SK-N-SH (cell line): ENCODE data around the gene DLG3. TPM values are rescaled to one million over a fixed set of nuclear protein-coding genes. Genes with fewer than 3 reads are reported as not detected.
A peak's percentile ranks its signal among the peaks of the same experiment; 100 is the strongest.

ENCODE experiments used
- CTCF ChIA-PET: fragments of 300-600, 350-600 bp; formaldehyde crosslinking; extraction: SDS; loops from one replicate; lab custom pipeline; 2021; lab: Yijun Ruan, JAX
- POLR2A ChIA-PET: fragments of 350-600 bp; sonication (Branson Sonifier 250); formaldehyde crosslinking; extraction: SDS; loops from one replicate; lab custom pipeline; 2020; ENCODE audit warnings: antibody characterized with exemption, inconsistent platforms; lab: Yijun Ruan, JAX
- DNase-seq: peaks from one replicate; pipeline ENCODE4 v3.0.0; 2012
- H2AFZ ChIP-seq: fragments of 200-600 bp; sonication (generic); 2 replicates; pipeline ENCODE4 v1.8.1; 2016; ENCODE audit warnings: antibody characterized with exemption, mild to moderate bottlenecking, low read depth
- H3F3A ChIP-seq: fragments of 200-600 bp; sonication (generic); replicated peaks from 2 replicates; pipeline ENCODE3; 2016; ENCODE audit warnings: antibody characterized with exemption, mild to moderate bottlenecking; ENCODE audit not compliant: insufficient read depth
- H3K27ac ChIP-seq, 2 experiments: fragments of 200-500 bp in 1 of 2; fragments of 200-600 bp in 1 of 2; sonication (Bioruptor generic) in 1 of 2; sonication (generic), shearing (Covaris generic) in 1 of 2; 2 replicates each; pipeline versions ENCODE4 v1.5.1 to v1.6.1; 2014 to 2016; ENCODE audit warnings: low read depth in 2 of 2, inconsistent platforms in 1 of 2, low read length in 1 of 2, mild to moderate bottlenecking in 1 of 2, mixed read lengths in 1 of 2
- H3K27me3 ChIP-seq: fragments of 200-600 bp; sonication (generic), shearing (Covaris generic); 2 replicates; pipeline ENCODE4 v1.6.1; 2016; ENCODE audit warnings: mixed run types; ENCODE audit not compliant: insufficient read depth
- H3K36me3 ChIP-seq, 2 experiments: fragments of 200-500 bp in 1 of 2; fragments of 200-600 bp in 1 of 2; sonication (Bioruptor generic) in 1 of 2; sonication (generic) in 1 of 2; replicated peaks in 1 of 2; 2 replicates each; pipeline versions ENCODE3 to v1.5.1; 2014 to 2016; ENCODE audit warnings: low read length in 1 of 2, mild to moderate bottlenecking in 1 of 2; ENCODE audit not compliant: insufficient read depth in 2 of 2, control insufficient read depth in 1 of 2
- H3K4me1 ChIP-seq, 2 experiments: fragments of 200-500 bp in 1 of 2; fragments of 200-600 bp in 1 of 2; sonication (Bioruptor generic) in 1 of 2; sonication (generic), shearing (Covaris generic) in 1 of 2; 2 replicates each; pipeline versions ENCODE4 v1.5.1 to v1.6.1; 2014 to 2016; ENCODE audit warnings: low read depth in 1 of 2, low read length in 1 of 2, mixed run types in 1 of 2; ENCODE audit not compliant: insufficient read depth in 2 of 2, control insufficient read depth in 1 of 2
- H3K4me2 ChIP-seq: fragments of 200-600 bp; sonication (generic), shearing (Covaris generic); 2 replicates; pipeline ENCODE4 v1.6.1; 2017; ENCODE audit warnings: mixed run types
- H3K4me3 ChIP-seq, 2 experiments: fragments of 200-500 bp in 1 of 2; fragments of 200-600 bp in 1 of 2; sonication (Bioruptor generic) in 1 of 2; sonication (generic), shearing (Covaris generic) in 1 of 2; 2 replicates each; pipeline versions ENCODE4 v1.5.1 to v1.8.1; 2014 to 2016; ENCODE audit warnings: low read depth in 2 of 2, inconsistent platforms in 1 of 2, low read length in 1 of 2, mild to moderate bottlenecking in 1 of 2, mixed read lengths in 1 of 2, moderate library complexity in 1 of 2
- H3K79me2 ChIP-seq: fragments of 200-600 bp; sonication (generic); 2 replicates; pipeline ENCODE4 v1.8.1; 2017; ENCODE audit warnings: mild to moderate bottlenecking; ENCODE audit not compliant: insufficient read depth
- H3K9ac ChIP-seq: fragments of 200-600 bp; sonication (generic); 2 replicates; pipeline ENCODE4 v1.6.1; 2017; ENCODE audit warnings: mixed run types
- H3K9me2 ChIP-seq: fragments of 200-600 bp; sonication (generic); 2 replicates; pipeline ENCODE4 v1.6.1; 2017; ENCODE audit warnings: mixed run types
- H3K9me3 ChIP-seq: fragments of 200-600 bp; sonication (generic); 2 replicates; pipeline ENCODE4 v1.6.1; 2017; ENCODE audit warnings: mixed run types, mild to moderate bottlenecking, moderate library complexity
- H4K20me1 ChIP-seq: fragments of 200-600 bp; sonication (generic); 2 replicates; pipeline ENCODE4 v1.6.1; 2017; ENCODE audit warnings: mild to moderate bottlenecking, mixed run types; ENCODE audit not compliant: insufficient read depth
- EP300 ChIP-seq, 2 experiments: IDR thresholded peaks; 2 replicates each; pipeline versions ENCODE4 v1.4.0 to v1.6.1; 2012; ENCODE audit warnings: borderline replicate concordance in 1 of 2, low read depth in 1 of 2, low read length in 1 of 2
- EZH2phosphoT487 ChIP-seq: fragments of 200-600 bp; sonication (generic); IDR thresholded peaks from 2 replicates; pipeline ENCODE4 v1.6.1; 2017; ENCODE audit warnings: low read depth, mixed run types, mild to moderate bottlenecking, antibody characterized with exemption, moderate library complexity, borderline replicate concordance
- FOSL2 ChIP-seq: IDR thresholded peaks from 2 replicates; pipeline ENCODE4 v1.4.0; 2012; ENCODE audit warnings: low read depth, mild to moderate bottlenecking, moderate library complexity, borderline replicate concordance
- FOXJ3 ChIP-seq: sonication (generic); formaldehyde crosslinking; IDR thresholded peaks from 2 replicates; pipeline ENCODE4 v1.5.1; 2020; ENCODE audit warnings: mild to moderate bottlenecking, missing genetic modification reagents
- FOXM1 ChIP-seq: IDR thresholded peaks from 2 replicates; pipeline ENCODE4 v1.4.0; 2012; ENCODE audit warnings: low read depth, mild to moderate bottlenecking
- JUND ChIP-seq: IDR thresholded peaks from 2 replicates; pipeline ENCODE4 v1.4.0; 2012
- MEF2A ChIP-seq: IDR thresholded peaks from 2 replicates; pipeline ENCODE4 v1.4.0; 2012; ENCODE audit warnings: low read depth, borderline replicate concordance
- NRF1 ChIP-seq: IDR thresholded peaks from 2 replicates; pipeline ENCODE4 v1.6.1; 2012; ENCODE audit warnings: low read depth, mild to moderate bottlenecking, low read length
- RCOR1 ChIP-seq: fragments of 150-350 bp; IDR thresholded peaks from 2 replicates; pipeline ENCODE4 v1.6.1; 2017; ENCODE audit warnings: antibody characterized with exemption, low read length
- RFX5 ChIP-seq: IDR thresholded peaks from 2 replicates; pipeline ENCODE4 v1.6.1; 2012; ENCODE audit warnings: mild to moderate bottlenecking, improper control_type of control experiment, low read length
- RXRA ChIP-seq: IDR thresholded peaks from 2 replicates; pipeline ENCODE4 v1.4.0; 2012; ENCODE audit warnings: low read depth, mild to moderate bottlenecking, borderline replicate concordance
- SIN3A ChIP-seq: IDR thresholded peaks from 2 replicates; pipeline ENCODE4 v1.6.1; 2012; ENCODE audit warnings: low read depth, mild to moderate bottlenecking, low read length, moderate library complexity, borderline replicate concordance
- TAF1 ChIP-seq: IDR thresholded peaks from 2 replicates; pipeline ENCODE4 v1.6.1; 2012; ENCODE audit warnings: low read depth, mild to moderate bottlenecking, low read length, moderate library complexity, borderline replicate concordance
- TCF12 ChIP-seq: IDR thresholded peaks from 2 replicates; pipeline ENCODE4 v1.4.0; 2012
- TEAD4 ChIP-seq: IDR thresholded peaks from 2 replicates; pipeline ENCODE4 v1.4.0; 2012; ENCODE audit warnings: mild to moderate bottlenecking, borderline replicate concordance; ENCODE audit not compliant: insufficient read depth
- YY1 ChIP-seq: IDR thresholded peaks from 2 replicates; pipeline ENCODE4 v1.4.0; 2012; ENCODE audit warnings: low read depth, mild to moderate bottlenecking
- WGBS: methylation state at CpG from one replicate; pipeline ENCODE4 v1.1.6; 2017; ENCODE audit warnings: low lambda C conversion rate; 5-methylcytosine and 5-hydroxymethylcytosine counted together
- polyA plus RNA-seq, 3 experiments: library from polyadenylated mRNA; depleted of rRNA; stranded (reverse); fragments of >200 nt; gene quantifications; 2 replicates each; pipeline ENCODE4 v1.2.3, GENCODE V29; 2012
- TF ChIP-seq, protein P1 (sequence below): IDR thresholded peaks from 2 replicates; pipeline ENCODE4; 2012
- TF ChIP-seq, protein P2 (sequence below): IDR thresholded peaks from 2 replicates; pipeline ENCODE4 v1.4.0; 2012; ENCODE audit warnings: low read depth, borderline replicate concordance
- TF ChIP-seq, protein P3 (sequence below): IDR thresholded peaks from 2 replicates; pipeline ENCODE4 v1.4.0; 2012; ENCODE audit warnings: low read depth, borderline replicate concordance
- TF ChIP-seq, protein P4 (sequence below): fragments of 150-350 bp; IDR thresholded peaks from 2 replicates; pipeline ENCODE4 v1.6.1; 2016; ENCODE audit warnings: mild to moderate bottlenecking, low read depth, low read length

Gene DLG3
- polyA plus RNA-seq, 1 of the 3 experiments (the other 2 are of a cell fraction), result 11.7 TPM

DNA sequence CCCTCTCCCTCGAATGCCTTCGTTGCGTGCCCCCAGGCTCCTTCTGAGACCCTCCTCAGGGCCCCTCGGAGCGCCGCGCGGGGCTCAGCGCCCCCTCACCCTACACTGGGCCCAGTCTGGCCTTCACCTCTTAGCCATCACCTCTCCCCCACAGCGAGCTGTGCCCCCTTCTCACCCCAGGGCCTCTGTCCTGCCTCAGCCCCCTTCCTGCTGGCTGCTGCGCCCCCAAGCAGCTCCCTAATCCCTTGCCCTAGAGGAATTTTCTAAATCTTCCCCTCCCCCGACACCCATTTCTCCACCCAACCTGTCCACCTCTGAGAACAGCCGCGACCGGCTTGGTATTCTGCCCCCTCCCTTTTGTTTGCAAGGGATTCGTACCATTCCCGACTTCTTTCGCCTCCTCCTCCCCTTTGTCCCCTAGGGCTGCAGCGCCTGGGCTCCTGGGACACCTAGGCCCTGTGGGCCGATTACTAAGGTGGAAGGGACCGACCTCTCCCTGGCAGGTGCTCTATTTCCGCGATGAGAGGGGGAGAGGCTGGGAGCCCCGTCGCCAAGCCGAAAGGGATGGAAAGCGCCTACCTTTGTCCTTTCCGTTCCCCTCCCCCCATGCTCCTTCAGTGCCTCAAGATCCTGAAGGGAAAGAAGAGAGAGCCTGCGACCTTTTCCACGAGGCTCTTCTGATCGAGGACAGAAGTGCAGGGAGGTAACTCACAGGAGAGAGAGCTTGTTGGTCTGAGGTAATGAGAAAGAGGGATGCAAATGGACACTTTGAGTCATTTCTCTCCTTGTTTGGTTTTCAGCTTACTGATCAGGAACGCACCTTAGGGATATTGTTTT lies 10.9 kb downstream of the DLG3 start:
- H3K9me3 ChIP-seq, result no peaks in the 10 kb centered on the region
- H3K79me2 ChIP-seq, result no peaks in the 10 kb centered on the region
- peak overlapping the region; percentile 89 for H2AFZ ChIP-seq
- ChIA-PET CTCF (interaction anchor here (1.0 to 3.6 kb wide), 8 partner anchors 7 to 215 kb away, joined by 3 to 16 read pairs (median 4); partner anchors contain the start of gene DLG3), POLR2A (no interaction called here)
- H4K20me1 ChIP-seq, result no peaks in the 10 kb centered on the region
- peaks cover 0 to 4% of the 10 kb centered on the region in 2 experiments; a peak in 1 of 4 replicates for H3K4me1 ChIP-seq
- H3K9ac ChIP-seq, result peak overlapping the region; percentile 74
- H3K4me3 ChIP-seq, result peak overlapping the region; percentile 62 to 64
- 31% methylated on average over 32 of the region's 32 CpGs for WGBS
- TF ChIP-seq TAF1, result no peak
- TF ChIP-seq, protein P1, sequence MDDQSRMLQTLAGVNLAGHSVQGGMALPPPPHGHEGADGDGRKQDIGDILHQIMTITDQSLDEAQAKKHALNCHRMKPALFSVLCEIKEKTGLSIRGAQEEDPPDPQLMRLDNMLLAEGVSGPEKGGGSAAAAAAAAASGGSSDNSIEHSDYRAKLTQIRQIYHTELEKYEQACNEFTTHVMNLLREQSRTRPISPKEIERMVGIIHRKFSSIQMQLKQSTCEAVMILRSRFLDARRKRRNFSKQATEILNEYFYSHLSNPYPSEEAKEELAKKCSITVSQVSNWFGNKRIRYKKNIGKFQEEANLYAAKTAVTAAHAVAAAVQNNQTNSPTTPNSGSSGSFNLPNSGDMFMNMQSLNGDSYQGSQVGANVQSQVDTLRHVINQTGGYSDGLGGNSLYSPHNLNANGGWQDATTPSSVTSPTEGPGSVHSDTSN, result no peak
- no peak for TF ChIP-seq RFX5
- no peak for TF ChIP-seq RCOR1
- TF ChIP-seq FOSL2, result no peak
- TF ChIP-seq JUND, result no peak
- TF ChIP-seq EP300 (IDR thresholded peaks at IDR 0.05; ENCODE audit: borderline replicate concordance in 1 of 2, low read depth in 1 of 2, low read length in 1 of 2), result no peak
- TF ChIP-seq, protein P2, sequence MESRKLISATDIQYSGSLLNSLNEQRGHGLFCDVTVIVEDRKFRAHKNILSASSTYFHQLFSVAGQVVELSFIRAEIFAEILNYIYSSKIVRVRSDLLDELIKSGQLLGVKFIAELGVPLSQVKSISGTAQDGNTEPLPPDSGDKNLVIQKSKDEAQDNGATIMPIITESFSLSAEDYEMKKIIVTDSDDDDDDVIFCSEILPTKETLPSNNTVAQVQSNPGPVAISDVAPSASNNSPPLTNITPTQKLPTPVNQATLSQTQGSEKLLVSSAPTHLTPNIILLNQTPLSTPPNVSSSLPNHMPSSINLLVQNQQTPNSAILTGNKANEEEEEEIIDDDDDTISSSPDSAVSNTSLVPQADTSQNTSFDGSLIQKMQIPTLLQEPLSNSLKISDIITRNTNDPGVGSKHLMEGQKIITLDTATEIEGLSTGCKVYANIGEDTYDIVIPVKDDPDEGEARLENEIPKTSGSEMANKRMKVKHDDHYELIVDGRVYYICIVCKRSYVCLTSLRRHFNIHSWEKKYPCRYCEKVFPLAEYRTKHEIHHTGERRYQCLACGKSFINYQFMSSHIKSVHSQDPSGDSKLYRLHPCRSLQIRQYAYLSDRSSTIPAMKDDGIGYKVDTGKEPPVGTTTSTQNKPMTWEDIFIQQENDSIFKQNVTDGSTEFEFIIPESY, result no peak
- TF ChIP-seq RXRA, result no peak
- TF ChIP-seq, protein P3, sequence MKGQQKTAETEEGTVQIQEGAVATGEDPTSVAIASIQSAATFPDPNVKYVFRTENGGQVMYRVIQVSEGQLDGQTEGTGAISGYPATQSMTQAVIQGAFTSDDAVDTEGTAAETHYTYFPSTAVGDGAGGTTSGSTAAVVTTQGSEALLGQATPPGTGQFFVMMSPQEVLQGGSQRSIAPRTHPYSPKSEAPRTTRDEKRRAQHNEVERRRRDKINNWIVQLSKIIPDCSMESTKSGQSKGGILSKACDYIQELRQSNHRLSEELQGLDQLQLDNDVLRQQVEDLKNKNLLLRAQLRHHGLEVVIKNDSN, result no peak
- TF ChIP-seq YY1, result no peak
- no peak for TF ChIP-seq MEF2A
- no peak for TF ChIP-seq TCF12
- no peak for TF ChIP-seq TEAD4
- no peak for TF ChIP-seq FOXJ3 (CRISPR knock-in tag)
- TF ChIP-seq, protein P4, sequence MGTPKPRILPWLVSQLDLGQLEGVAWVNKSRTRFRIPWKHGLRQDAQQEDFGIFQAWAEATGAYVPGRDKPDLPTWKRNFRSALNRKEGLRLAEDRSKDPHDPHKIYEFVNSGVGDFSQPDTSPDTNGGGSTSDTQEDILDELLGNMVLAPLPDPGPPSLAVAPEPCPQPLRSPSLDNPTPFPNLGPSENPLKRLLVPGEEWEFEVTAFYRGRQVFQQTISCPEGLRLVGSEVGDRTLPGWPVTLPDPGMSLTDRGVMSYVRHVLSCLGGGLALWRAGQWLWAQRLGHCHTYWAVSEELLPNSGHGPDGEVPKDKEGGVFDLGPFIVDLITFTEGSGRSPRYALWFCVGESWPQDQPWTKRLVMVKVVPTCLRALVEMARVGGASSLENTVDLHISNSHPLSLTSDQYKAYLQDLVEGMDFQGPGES, result no peak
- TF ChIP-seq SIN3A, result no peak
- TF ChIP-seq EZH2phosphoT487, result no peak
- no peak for TF ChIP-seq NRF1
- TF ChIP-seq FOXM1, result no peak
- DNase-seq, result peak; percentile 38
- no peaks in the 10 kb centered on the region for H3K9me2 ChIP-seq
- peak overlapping the region; percentile 76 for H3K4me2 ChIP-seq
- H3K27ac ChIP-seq, result peak overlapping the region in 1 of 2 experiments; percentile 54; a peak in 2 of 4 replicates
- no peaks in the 10 kb centered on the region for H3K27me3 ChIP-seq
- H3K36me3 ChIP-seq, result no peaks in the 10 kb centered on the region
- no peaks in the 10 kb centered on the region for H3F3A ChIP-seq
